ENCODE results near the gene GCH1. TPM values are rescaled to one million over a fixed set of nuclear protein-coding genes. Genes with fewer than 3 reads are reported as not detected.
"Not testable (repeated sequence)": the region's sequence is repeated elsewhere in the genome, so short reads cannot be mapped to it uniquely, and the experiment has no call there.

GCH1 gene
- total RNA-seq, 1 donor from 2014 or later = 1.7 TPM

DNA sequence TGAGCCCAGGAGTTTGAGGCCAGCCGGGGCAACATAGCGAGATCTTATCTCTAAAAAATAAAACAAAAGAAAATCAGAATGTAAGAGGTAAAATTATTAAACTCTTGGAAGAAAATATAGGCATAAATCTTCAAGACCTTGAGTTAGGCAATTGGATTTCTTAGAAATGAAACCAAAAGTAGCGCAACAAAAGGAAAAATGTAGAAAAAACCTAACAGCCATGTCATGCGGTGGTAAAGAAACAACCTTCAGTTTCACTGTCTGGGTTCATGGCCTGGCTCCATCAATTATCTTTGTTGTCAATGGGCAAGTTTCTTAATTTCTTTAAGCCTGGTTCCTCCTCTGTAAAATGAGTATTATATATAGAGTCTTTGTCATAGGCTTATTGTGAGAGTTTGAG lies 5.6 kb upstream of the GCH1 start:
- Histone ChIP-seq H3K27me3 (ENCODE audit: low read depth) (no peaks in the 10 kb centered on the region), H3K9me3 (replicated peaks) (no peaks in the 10 kb centered on the region), H3K27ac (replicated peaks) (no peak overlapping the region), H3K36me3 (no peaks in the 10 kb centered on the region), H3K4me1 (no peaks in the 10 kb centered on the region), H3K4me3 (no peak overlapping the region)
- no peak for DNase-seq
- no peak for TF ChIP-seq CTCF (IDR thresholded peaks at IDR 0.05; ENCODE audit: borderline replicate concordance)
- intact Hi-C loops (cut with micrococcal nuclease) = no loop called here

DNA sequence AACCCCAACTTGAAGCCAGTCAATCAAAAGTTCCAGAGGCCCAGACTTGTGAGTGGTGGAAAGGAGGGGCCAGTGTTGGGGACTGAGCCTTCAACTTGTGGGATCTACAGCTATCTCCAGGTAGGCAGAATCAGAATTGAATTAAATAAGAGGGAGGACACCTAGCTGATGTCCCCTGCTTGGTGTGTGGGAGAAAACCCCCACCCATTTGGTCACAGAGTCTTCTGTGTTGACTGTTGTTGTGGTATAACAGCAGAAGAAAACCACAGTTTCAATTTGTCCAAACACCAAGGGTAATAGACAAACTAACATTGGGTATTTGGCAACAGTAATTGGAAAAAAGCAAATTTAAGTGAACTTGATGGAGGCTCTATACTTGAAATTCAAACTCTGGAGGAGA lies 3.4 kb upstream of the GCH1 start:
- Histone ChIP-seq H3K4me1 (peaks cover 20% of the 10 kb centered on the region), H3K4me3 (no peak overlapping the region), H3K27me3 (ENCODE audit: low read depth) (no peaks in the 10 kb centered on the region), H3K27ac (replicated peaks) (no peak overlapping the region), H3K9me3 (replicated peaks) (no peaks in the 10 kb centered on the region), H3K36me3 (no peaks in the 10 kb centered on the region)
- intact Hi-C loops (cut with micrococcal nuclease) = no loop called here
- TF ChIP-seq CTCF (IDR thresholded peaks at IDR 0.05; ENCODE audit: borderline replicate concordance) = no peak
- no peak for DNase-seq

GRCh38 chr14:54902143-54902520 lies 494 bp downstream of the GCH1 start:
- no peak for TF ChIP-seq CTCF (IDR thresholded peaks at IDR 0.05; ENCODE audit: borderline replicate concordance)
- intact Hi-C loops (cut with micrococcal nuclease) = no loop called here
- Histone ChIP-seq H3K27me3 (ENCODE audit: low read depth) (no peaks in the 10 kb centered on the region), H3K36me3 (no peaks in the 10 kb centered on the region), H3K4me3 (peak overlapping the region; percentile 99), H3K4me1 (peaks cover 25% of the 10 kb centered on the region), H3K9me3 (replicated peaks) (no peaks in the 10 kb centered on the region), H3K27ac (replicated peaks) (peak overlapping the region; percentile 88)
- DNase-seq = peak; percentile 72

GRCh38 chr14:54901380-54902142 lies 1.1 kb downstream of the GCH1 start:
- intact Hi-C loops (cut with micrococcal nuclease) = no loop called here
- no peak for TF ChIP-seq CTCF (IDR thresholded peaks at IDR 0.05; ENCODE audit: borderline replicate concordance)
- H3K36me3 ChIP-seq = no peaks in the 10 kb centered on the region
- H3K4me1 ChIP-seq = peaks cover 25% of the 10 kb centered on the region
- no peaks in the 10 kb centered on the region for H3K9me3 ChIP-seq (replicated peaks)
- H3K27ac ChIP-seq (replicated peaks) = peak overlapping the region; percentile 88
- H3K4me3 ChIP-seq = peak overlapping the region; percentile 99
- DNase-seq = no peak
- H3K27me3 ChIP-seq (ENCODE audit: low read depth) = no peaks in the 10 kb centered on the region

DNA sequence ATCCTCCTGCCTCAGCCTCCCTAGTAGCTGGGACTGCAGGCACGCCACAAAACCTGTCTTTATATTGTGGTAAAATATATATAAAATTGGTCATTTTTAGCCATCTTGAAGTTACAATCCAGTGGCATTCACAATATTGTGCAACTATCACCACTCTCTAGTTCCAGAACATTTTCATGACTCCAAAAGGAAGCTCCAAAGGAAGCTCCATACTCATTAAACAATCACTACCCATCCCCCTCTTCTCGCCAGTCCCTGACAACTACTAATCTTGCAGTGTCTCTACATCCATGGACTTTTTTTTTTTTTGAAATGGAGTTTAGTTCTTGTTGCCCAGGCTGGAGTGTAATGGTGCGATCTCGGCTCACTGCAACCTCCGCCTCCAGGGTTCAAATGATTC lies 3.1 kb downstream of the GCH1 start:
- intact Hi-C loops (cut with micrococcal nuclease) = no loop called here
- Histone ChIP-seq H3K4me3 (no peak overlapping the region), H3K27ac (replicated peaks) (no peak overlapping the region)

GRCh38 chr14:54897809-54898555 lies 4.6 kb downstream of the GCH1 start:
- H3K27me3 ChIP-seq (ENCODE audit: low read depth); H3K4me3 ChIP-seq; DNase-seq; intact Hi-C loops (cut with micrococcal nuclease); H3K9me3 ChIP-seq (replicated peaks); H3K36me3 ChIP-seq; H3K27ac ChIP-seq (replicated peaks): not testable (repeated sequence)
- H3K4me1 ChIP-seq = peaks cover 24% of the 10 kb centered on the region

More for the DNA sequence above, 3.1 kb downstream of the GCH1 start:
- H3K27me3 ChIP-seq (ENCODE audit: low read depth) = no peaks in the 10 kb centered on the region
- no peak for DNase-seq
- H3K36me3 ChIP-seq = no peaks in the 10 kb centered on the region
- peaks cover 25% of the 10 kb centered on the region for H3K4me1 ChIP-seq
- no peak for TF ChIP-seq CTCF (IDR thresholded peaks at IDR 0.05; ENCODE audit: borderline replicate concordance)
- no peaks in the 10 kb centered on the region for H3K9me3 ChIP-seq (replicated peaks)

Measured in left ventricle myocardium inferior (tissue), 1 donor.